GM18951 (cell line): ENCODE measurements around the gene GPR141.
"Not testable (repeated sequence)": the region's sequence is repeated elsewhere in the genome, so short reads cannot be mapped to it uniquely, and the experiment has no call there.

ENCODE experiments used
- POLR2A ChIP-seq: IDR thresholded peaks from 4 replicates; pipeline ENCODE4 v1.6.1; 2011; ENCODE audit warnings: mild to moderate bottlenecking; ENCODE audit not compliant: insufficient read length, insufficient read depth; ENCODE audit errors: extremely low read depth
- in situ Hi-C: fragments of 300-500 bp; cut with MboI; formaldehyde crosslinking; loops from one replicate; pipeline ENCODE4 v1.12.0; 2022; ENCODE audit warnings: low sequenced_read_pairs, mixed read lengths, inconsistent platforms; ENCODE audit not compliant: unreplicated experiment

GPR141 gene

GRCh38 chr7:37703361-37703760 is 19.8 kb downstream of the GPR141 start:
- TF ChIP-seq POLR2A = no peak
- in situ Hi-C loops = no loop called here

DNA sequence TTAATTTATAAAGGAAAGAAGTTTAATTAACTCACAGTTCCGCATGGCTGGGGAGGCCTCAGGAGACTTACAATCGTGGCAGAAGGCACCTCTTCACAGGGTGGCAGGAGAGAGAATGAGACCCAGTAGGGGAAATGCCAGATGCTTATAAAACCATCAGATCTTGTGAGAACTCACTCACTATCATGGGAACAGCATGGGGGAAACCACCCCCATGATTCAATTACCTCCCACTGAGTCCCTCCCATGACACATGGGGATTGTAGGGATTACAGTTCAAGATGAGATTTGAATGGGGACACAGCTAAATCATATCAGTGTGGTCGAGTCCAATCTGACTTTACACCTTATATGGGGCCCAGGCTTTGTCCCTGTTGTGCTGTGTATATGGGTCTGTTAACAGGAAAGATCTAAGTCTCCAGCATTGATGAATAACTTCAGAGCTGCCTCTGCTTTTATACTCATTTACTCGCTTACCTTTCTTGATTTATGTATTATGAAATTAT is 20.8 kb downstream of the GPR141 start:
- in situ Hi-C loops = not testable (repeated sequence)

- in situ Hi-C loops = no loop called here
- no peak for TF ChIP-seq POLR2A
Measured at GRCh38 chr7:37705976-37706375, 22.4 kb downstream of the GPR141 start.

DNA sequence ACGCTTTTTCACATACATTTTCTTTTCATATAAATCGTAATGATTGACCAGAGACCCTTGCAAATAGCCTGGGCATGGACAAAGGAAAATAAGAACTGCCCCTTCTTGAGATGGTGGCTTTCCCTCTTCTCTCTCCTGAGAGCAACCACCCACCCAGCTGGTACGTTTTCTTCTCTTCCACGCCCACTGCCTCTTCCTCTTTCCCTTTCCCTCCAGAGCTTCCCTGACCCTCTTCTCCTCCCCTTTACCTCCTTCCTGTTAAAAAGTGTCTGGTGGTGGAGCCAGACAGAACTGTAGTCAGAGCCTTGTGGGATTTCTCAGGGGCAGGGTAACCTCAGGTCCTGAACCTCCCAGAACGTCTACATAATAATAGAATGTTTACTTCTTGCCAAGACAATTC is 23.2 kb downstream of the GPR141 start:
- no peak for TF ChIP-seq POLR2A
- in situ Hi-C loops = no loop called here

DNA sequence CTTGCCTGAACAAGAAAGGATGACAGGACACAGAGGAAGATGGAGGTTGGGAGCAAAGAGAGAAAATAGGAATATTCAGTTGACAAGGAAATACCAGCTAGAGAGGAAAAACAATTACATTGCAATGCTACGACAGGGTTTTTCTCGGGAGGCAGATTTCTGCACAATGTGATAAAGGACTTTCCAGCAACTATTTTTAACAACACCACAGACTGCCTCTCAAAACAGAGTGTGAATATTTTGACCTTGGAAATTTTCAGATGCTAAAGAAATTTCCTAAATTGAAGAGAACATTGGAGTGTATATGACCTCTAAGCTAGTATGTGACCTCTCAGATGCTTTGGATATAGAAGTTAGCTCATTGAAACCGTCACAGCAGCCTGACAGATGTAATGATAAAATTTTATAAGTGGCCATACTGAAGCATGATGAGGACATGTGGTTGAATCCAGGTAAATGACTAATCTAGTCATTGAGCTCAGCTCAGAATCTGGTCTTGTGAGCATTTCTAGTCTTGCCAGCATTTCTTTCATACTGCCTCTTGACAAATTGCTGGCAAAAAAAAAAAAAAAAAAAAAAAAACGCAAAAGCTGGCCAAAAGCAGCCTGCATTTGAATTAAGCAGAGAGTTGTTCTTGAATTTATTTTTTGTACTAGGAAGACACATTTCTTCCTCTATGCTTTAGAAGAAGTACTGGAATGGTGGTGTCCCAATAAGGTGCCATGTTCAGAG is 24.4 kb downstream of the GPR141 start:
- in situ Hi-C loops = no loop called here
- no peak for TF ChIP-seq POLR2A

DNA sequence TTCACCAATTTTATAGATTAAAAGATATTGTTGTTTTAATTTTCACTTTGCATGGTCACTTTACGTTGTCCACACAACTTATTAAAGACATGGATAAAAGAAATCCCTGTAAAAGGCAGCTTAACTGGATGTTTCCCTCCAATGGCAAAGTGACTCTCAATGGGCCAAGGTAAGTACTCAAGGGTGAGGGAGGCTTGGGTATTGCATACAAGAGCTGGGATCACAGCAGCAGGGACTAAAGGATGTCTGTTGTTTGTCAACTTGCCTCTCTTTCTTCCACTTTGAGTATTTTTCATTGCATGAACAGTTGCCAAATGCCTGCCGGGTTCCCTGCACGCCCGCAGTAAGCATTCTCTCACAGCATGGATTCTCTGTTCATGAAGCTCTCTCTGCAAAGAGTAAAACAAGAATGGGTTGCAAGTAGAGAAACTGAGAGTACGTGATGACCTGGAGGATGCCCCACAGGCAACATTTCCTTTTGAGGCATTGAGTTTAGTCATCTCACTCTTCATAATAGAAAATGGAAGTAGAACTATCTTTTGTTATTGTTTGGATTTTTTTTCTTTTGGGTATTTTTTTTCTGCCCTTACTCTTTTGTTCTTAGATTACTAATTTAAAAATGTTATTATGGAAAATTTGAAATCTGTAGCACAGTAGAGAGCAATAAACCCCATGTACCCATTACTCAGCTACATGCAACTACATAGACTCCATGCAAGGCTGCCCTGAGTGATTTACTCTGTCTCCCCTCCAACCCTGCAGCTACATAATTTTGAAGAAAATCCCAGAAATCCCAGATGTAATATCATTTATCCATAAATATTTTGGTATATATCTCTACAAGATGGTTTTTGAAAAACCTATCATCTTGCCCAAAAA is 26.3 kb downstream of the GPR141 start:
- in situ Hi-C loops = no loop called here
- TF ChIP-seq POLR2A = no peak

- in situ Hi-C loops = no loop called here
Measured at GRCh38 chr7:37713613-37714012, 30.0 kb downstream of the GPR141 start.

DNA sequence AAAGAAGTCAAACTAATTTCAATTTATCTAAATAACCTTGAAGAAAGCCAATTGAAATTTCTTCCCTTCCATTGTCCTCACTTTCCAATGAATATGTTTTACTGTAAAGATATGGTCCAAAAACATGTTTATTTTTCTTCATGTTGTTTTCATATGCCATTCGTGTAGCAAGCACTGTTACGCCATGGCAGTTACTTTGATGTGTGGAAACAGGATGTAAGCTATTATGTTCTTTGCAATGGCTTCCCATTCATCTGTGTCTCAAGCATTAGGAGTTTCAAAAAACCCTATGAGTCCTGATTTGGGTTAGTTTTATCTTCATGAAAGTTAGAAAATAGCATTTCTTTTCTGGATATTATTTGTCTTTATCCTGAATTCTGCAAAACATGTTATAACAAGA is 31.0 kb downstream of the GPR141 start:
- in situ Hi-C loops = no loop called here
- no peak for TF ChIP-seq POLR2A

More at GRCh38 chr7:37713613-37714012, 30.0 kb downstream of the GPR141 start:
- TF ChIP-seq POLR2A = no peak

GRCh38 chr7:37718585-37718984 is 35.0 kb downstream of the GPR141 start:
- in situ Hi-C loops = no loop called here
- TF ChIP-seq POLR2A = no peak

GRCh38 chr7:37719077-37719476 is 35.5 kb downstream of the GPR141 start:
- in situ Hi-C loops = no loop called here
- no peak for TF ChIP-seq POLR2A

- no peak for TF ChIP-seq POLR2A
- in situ Hi-C loops = no loop called here
Measured at GRCh38 chr7:37724732-37725131, 41.2 kb downstream of the GPR141 start.

DNA sequence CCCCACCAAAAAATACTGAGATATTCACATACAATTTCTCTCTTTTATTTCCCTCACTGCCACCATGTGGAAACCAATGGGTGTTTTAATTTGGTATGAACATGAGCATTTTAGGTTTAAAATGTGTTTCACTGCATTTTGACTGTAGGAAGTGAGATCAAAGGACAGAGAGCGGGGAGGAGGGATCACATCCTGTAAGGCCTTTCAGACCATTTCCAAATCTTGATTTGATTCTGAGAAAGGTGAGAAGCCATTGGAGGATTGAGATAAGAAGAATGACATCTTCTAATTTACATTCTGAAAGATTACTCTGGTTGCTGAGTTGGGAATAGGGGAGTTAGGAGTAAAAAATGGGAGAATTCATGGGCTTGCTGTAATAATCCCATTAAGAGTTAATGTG is 42.5 kb downstream of the GPR141 start:
- in situ Hi-C loops = no loop called here
- TF ChIP-seq POLR2A = no peak

DNA sequence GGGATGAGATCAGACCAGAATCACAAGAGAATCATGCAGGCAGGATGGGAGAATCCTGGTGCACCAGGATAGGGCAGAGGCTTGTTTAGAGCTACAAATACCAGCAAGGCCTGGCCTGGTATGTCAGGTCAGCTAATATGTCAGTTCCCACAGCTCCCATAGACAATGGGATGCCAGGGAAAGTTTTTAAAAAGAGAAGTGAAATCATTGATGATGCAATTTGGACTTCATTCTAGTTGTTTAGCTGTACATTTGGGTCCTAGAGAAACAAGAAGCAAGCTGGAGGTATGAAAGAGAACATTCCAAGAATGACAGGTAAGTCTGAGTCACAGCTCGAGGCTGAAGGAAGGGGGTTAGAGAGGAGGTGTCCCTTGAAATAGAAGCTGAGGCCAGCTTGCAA is 45.2 kb downstream of the GPR141 start:
- TF ChIP-seq POLR2A = no peak
- in situ Hi-C loops = no loop called here

- in situ Hi-C loops = no loop called here
- TF ChIP-seq POLR2A = no peak
Measured at GRCh38 chr7:37729181-37729580, 45.6 kb downstream of the GPR141 start.

GRCh38 chr7:37730501-37730900 is 46.9 kb downstream of the GPR141 start:
- TF ChIP-seq POLR2A = no peak
- in situ Hi-C loops = no loop called here
